ENCODE results near the gene C1orf53. TPM values are rescaled to one million over a fixed set of nuclear protein-coding genes. Genes with fewer than 3 reads are reported as not detected.

Gene C1orf53
- total and polyA plus RNA-seq, 2 of the 13 experiments (the other 11 are each of a cell fraction or from before 2014, with no cell fraction given) = 5.8 to 10.1 TPM

GRCh38 chr1:197884173-197884572, 18.3 kb upstream of the C1orf53 start (continued):
- TF ChIP-seq ZXDC (CRISPR knock-in tag; IDR thresholded peaks at IDR 0.05) (no peak; the same call in 1 of the 2 replicates), ZNF589 (CRISPR knock-in tag; conservative IDR thresholded peaks at IDR 0.05) (0 out of 2 replicates have a peak, but pooled peaks have one; percentile 41), GLI4 (CRISPR knock-in tag; IDR thresholded peaks at IDR 0.05; ENCODE audit: borderline replicate concordance) (no peak), ZKSCAN1 (IDR thresholded peaks at IDR 0.05; ENCODE audit: low read length) (no peak), ZNF564 (CRISPR knock-in tag; IDR thresholded peaks at IDR 0.05) (no peak), ASH2L (IDR thresholded peaks at IDR 0.05; ENCODE audit: insufficient read length, low read depth, low read length) (no peak), NFAT5 (CRISPR knock-in tag; IDR thresholded peaks at IDR 0.05) (no peak), FLYWCH1 (CRISPR knock-in tag; IDR thresholded peaks at IDR 0.05) (no peak), HOXA7 (CRISPR knock-in tag; IDR thresholded peaks at IDR 0.05) (no peak), TRIM22 (IDR thresholded peaks at IDR 0.05) (no peak), PHF20 (CRISPR knock-in tag; IDR thresholded peaks at IDR 0.05) (no peak), AGO1 (IDR thresholded peaks at IDR 0.05; ENCODE audit: low read depth, low read length, poor library complexity, severe bottlenecking) (no peak), RXRA (CRISPR knock-in tag; IDR thresholded peaks at IDR 0.05) (peak; percentile 91), MEF2D (CRISPR knock-in tag; IDR thresholded peaks at IDR 0.05) (0 out of 2 replicates have a peak, but pooled peaks have one; percentile 41), CSRNP1 (CRISPR knock-in tag; IDR thresholded peaks at IDR 0.05) (no peak), FOXO4 (CRISPR knock-in tag; conservative IDR thresholded peaks at IDR 0.05) (no peak)

Data from HepG2 (cell line).